Measurements from ENCODE around the gene SSBP4.

The SSBP4 gene

DNA sequence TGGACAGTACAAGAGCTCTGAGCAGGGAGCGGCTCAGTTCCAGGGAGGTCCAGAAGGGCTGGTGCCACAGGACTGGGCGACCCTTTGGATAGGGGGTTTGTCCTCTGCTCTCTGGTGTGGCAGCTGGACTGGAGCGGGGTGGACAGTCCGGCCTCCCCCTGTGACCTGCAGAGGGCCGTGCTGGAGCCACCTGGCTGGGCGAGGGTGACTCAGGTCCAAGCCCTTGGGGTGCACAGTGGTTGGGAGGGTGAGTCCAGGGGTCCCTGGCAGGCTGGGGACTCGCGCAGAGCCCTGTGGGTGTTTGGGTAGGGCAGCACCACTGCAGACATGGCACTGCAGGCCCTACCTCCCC is 7.2 kb downstream of the SSBP4 start:
- TF ChIP-seq, protein P1, sequence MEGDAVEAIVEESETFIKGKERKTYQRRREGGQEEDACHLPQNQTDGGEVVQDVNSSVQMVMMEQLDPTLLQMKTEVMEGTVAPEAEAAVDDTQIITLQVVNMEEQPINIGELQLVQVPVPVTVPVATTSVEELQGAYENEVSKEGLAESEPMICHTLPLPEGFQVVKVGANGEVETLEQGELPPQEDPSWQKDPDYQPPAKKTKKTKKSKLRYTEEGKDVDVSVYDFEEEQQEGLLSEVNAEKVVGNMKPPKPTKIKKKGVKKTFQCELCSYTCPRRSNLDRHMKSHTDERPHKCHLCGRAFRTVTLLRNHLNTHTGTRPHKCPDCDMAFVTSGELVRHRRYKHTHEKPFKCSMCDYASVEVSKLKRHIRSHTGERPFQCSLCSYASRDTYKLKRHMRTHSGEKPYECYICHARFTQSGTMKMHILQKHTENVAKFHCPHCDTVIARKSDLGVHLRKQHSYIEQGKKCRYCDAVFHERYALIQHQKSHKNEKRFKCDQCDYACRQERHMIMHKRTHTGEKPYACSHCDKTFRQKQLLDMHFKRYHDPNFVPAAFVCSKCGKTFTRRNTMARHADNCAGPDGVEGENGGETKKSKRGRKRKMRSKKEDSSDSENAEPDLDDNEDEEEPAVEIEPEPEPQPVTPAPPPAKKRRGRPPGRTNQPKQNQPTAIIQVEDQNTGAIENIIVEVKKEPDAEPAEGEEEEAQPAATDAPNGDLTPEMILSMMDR (IDR thresholded peaks at IDR 0.05; ENCODE audit: borderline replicate concordance, control extremely low read depth, extremely low read depth, insufficient read depth, missing control alignments), result no peak
- in situ Hi-C loops (cut with MboI; ENCODE audit: low sequenced_read_pairs, unreplicated experiment), result no loop called here
- DNase-seq (ENCODE audit: low spot score), result no peak

GRCh38 chr19:18427080-18427742 is 8.0 kb downstream of the SSBP4 start:
- DNase-seq (ENCODE audit: low spot score), result no peak
- in situ Hi-C loops (cut with MboI; ENCODE audit: low sequenced_read_pairs, unreplicated experiment), result no loop called here
- TF ChIP-seq, protein P1 (IDR thresholded peaks at IDR 0.05; ENCODE audit: borderline replicate concordance, control extremely low read depth, extremely low read depth, insufficient read depth, missing control alignments), result no peak

- TF ChIP-seq, protein P1 (IDR thresholded peaks at IDR 0.05; ENCODE audit: borderline replicate concordance, control extremely low read depth, extremely low read depth, insufficient read depth, missing control alignments), result no peak
- in situ Hi-C loops (cut with MboI; ENCODE audit: low sequenced_read_pairs, unreplicated experiment), result no loop called here
- no peak for DNase-seq (ENCODE audit: low spot score)
Measured at GRCh38 chr19:18427743-18428113, 8.5 kb downstream of the SSBP4 start.

DNA sequence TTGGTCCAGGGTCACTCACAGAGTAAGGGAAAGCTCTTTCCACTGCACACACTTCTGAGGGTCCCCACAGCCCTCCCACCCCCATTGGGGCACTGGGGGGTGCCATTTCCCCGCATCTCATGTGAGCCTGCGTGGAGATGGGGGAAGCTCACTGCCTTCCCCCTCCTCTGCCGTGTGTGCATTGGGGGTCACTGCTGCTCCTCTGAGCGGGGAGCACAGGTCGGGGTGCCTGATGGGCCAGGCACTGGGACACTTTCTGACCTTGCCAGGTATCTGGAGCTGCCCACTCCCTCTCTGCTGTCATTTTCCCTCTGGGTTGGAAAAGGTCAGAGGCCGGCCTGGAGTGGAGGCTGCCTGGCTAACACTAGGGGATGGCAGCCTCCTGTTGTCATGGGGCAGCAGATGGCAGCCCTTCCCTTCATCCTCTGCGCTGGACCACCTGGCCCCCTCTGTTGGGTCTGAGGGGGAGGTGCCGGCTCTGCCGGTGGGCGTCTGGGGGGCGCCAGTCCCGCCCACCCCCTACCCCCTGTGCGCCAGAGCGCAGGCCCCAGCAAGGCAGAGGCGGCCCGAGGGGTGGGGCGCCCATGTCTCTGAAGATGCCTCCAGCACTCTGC is 9.1 kb downstream of the SSBP4 start:
- TF ChIP-seq, protein P1 (IDR thresholded peaks at IDR 0.05; ENCODE audit: borderline replicate concordance, control extremely low read depth, extremely low read depth, insufficient read depth, missing control alignments), result no peak
- no peak for DNase-seq (ENCODE audit: low spot score)
- in situ Hi-C loops (cut with MboI; ENCODE audit: low sequenced_read_pairs, unreplicated experiment), result no loop called here

DNA sequence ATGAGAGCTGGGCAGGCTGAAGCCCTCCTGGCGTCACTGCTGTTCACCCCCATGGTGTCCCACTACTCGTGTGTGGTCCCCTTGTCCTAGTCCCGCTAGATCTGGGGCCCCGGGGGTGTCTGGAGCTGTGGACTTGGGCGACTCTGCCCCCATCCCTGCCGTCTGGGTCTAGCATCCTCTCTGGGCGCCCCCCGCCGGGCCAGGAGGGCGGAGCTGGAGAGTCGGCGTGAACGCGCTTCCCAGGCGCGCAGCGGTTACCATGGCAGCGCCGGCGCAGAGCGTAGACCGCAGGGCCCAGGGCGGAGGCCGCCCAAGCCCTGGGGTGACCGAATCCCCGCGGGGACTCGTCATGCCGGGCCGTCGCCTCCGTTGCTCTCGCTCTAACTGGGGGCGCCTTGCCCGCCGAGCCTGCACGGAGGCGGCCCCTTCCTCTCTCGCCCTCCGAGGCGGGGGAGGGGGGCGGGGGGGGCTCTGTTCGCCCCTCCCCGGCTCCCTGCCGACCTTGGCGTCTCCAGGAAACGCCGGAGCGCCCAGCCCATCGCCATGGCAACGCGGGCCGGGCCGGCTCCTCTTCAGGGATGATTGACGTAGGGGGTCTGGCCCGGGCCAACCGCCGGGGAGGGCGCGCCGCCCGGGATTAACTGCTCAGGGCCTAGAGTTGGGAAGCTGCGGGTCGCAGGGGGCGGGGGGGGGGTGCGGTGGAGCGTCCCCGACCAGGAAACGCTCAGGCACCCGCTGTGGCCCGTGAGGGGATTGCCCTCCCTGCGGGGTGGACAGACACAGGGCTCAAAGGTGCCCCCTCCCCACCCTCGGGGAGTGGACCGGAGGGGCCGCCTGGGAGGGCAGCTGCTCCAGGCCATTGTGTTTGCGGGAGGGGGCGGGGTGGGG is 9.8 kb downstream of the SSBP4 start:
- TF ChIP-seq, protein P1 (IDR thresholded peaks at IDR 0.05; ENCODE audit: borderline replicate concordance, control extremely low read depth, extremely low read depth, insufficient read depth, missing control alignments), result no peak
- in situ Hi-C loops (cut with MboI; ENCODE audit: low sequenced_read_pairs, unreplicated experiment), result no loop called here
- peak; percentile 95 for DNase-seq (ENCODE audit: low spot score)

DNA sequence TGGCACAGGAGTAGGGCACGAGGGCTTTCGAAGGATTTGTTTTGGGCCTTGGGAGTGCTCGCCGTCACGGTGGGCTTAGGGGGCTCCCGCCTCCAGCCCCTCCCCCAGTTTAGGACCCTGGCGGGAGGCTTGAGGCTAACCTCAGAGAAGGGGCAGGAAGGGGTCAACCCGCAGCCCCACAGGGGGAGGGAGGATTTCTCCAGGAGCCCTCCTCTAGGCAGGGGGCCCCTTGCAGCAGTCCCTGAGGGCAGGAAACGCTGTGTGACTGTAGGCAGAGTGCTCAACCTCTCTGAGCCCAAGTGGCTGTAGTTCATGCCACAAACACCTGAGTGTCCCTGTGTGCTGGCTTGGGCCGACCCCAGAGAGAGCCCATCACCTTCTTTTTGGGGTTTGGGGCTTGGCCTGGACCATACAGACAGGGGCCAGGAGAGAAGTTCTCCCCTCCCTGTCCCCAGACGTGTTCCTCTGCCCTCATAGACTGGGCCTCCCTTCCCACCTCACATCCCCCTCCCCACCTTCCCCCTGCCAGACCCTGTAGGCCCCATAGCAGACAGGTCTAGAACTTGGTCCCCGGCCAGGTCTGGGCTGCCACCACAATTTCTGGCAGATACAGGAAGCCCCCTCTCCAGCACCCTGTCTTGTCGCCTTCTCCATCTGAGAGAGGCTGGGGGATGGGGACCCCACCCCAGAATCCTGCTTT is 10.7 kb downstream of the SSBP4 start:
- in situ Hi-C loops (cut with MboI; ENCODE audit: low sequenced_read_pairs, unreplicated experiment), result no loop called here
- TF ChIP-seq, protein P1 (IDR thresholded peaks at IDR 0.05; ENCODE audit: borderline replicate concordance, control extremely low read depth, extremely low read depth, insufficient read depth, missing control alignments), result no peak
- DNase-seq (ENCODE audit: low spot score), result no peak

Measured in GM13976 (cell line).